MM.1S (cell line): ENCODE data around the gene GALNT9.

Experiments used
- DNase-seq: peaks from one replicate; pipeline ENCODE4 v3.0.0-alpha.2; 2015
- H2AFZ ChIP-seq: fragments of 300-600 bp; sonication (generic); 2 replicates; pipeline ENCODE4 v1.6.0; 2016; ENCODE audit warnings: antibody characterized with exemption, low read length
- H3F3A ChIP-seq: fragments of 300-600 bp; sonication (generic); 2 replicates; pipeline ENCODE4 v1.6.1; 2016; ENCODE audit warnings: mild to moderate bottlenecking, antibody characterized with exemption, low read length, moderate library complexity, mixed read lengths; ENCODE audit not compliant: insufficient read depth
- H3K27ac ChIP-seq: fragments of 300-600 bp; sonication (generic); 2 replicates; pipeline ENCODE4 v1.5.1; 2016; ENCODE audit warnings: mild to moderate bottlenecking, low read length
- H3K27me3 ChIP-seq: fragments of 300-600 bp; sonication (generic); replicated peaks from 2 replicates; pipeline ENCODE4 v1.6.0; 2016; ENCODE audit warnings: low read length; ENCODE audit not compliant: insufficient read depth
- H3K36me3 ChIP-seq: fragments of 300-600 bp; sonication (generic); replicated peaks from 2 replicates; pipeline ENCODE4 v1.6.1; 2016; ENCODE audit warnings: mild to moderate bottlenecking, low read length, mixed read lengths; ENCODE audit not compliant: insufficient read depth
- H3K4me1 ChIP-seq: fragments of 300-600 bp; sonication (generic); 2 replicates; pipeline ENCODE4 v1.6.1; 2016; ENCODE audit warnings: low read length, mixed read lengths
- H3K4me2 ChIP-seq: fragments of 300-600 bp; sonication (generic); 2 replicates; pipeline ENCODE4 v1.6.0; 2016; ENCODE audit warnings: low read depth, low read length
- H3K4me3 ChIP-seq: fragments of 300-600 bp; sonication (generic); 2 replicates; pipeline ENCODE4 v1.5.1; 2016; ENCODE audit warnings: low read length, mixed read lengths
- H3K79me2 ChIP-seq: fragments of 300-600 bp; sonication (generic); 2 replicates; pipeline ENCODE4 v1.6.1; 2016; ENCODE audit warnings: mixed run types, low read length, mixed read lengths
- H3K9ac ChIP-seq: fragments of 300-600 bp; sonication (generic); 2 replicates; pipeline ENCODE4 v1.6.1; 2016; ENCODE audit warnings: low read length, mixed read lengths
- H3K9me2 ChIP-seq: fragments of 300-600 bp; sonication (generic); replicated peaks from 2 replicates; pipeline ENCODE4 v1.6.1; 2016; ENCODE audit warnings: mild to moderate bottlenecking, low read length, mixed read lengths; ENCODE audit not compliant: insufficient read depth
- H3K9me3 ChIP-seq: fragments of 300-600 bp; sonication (generic); replicated peaks from 2 replicates; pipeline ENCODE4 v1.6.1; 2016; ENCODE audit warnings: mild to moderate bottlenecking, low read length, mixed read lengths; ENCODE audit not compliant: insufficient read depth
- H4K20me1 ChIP-seq: fragments of 300-600 bp; sonication (generic); 2 replicates; pipeline ENCODE4 v1.6.1; 2016; ENCODE audit warnings: mild to moderate bottlenecking, low read length, moderate library complexity, mixed read lengths; ENCODE audit not compliant: insufficient read depth
- EZH2 ChIP-seq: fragments of 300-600 bp; sonication (generic); optimal IDR thresholded peaks from 2 replicates; pipeline ENCODE3; 2017; ENCODE audit warnings: low read depth, mild to moderate bottlenecking, antibody characterized with exemption, low read length, mixed read lengths
- EZH2phosphoT487 ChIP-seq: fragments of 300-600 bp; sonication (generic); IDR thresholded peaks from 2 replicates; pipeline ENCODE4 v1.6.1; 2018; ENCODE audit warnings: antibody characterized with exemption, low read length
- TF ChIP-seq, protein P1 (sequence below): fragments of 300-600 bp; sonication (generic); IDR thresholded peaks from 2 replicates; pipeline ENCODE4 v1.5.1; 2016; ENCODE audit warnings: antibody characterized with exemption, low read length, mixed read lengths

Gene GALNT9

GRCh38 chr12:132180648-132181546 lies 148.5 kb downstream of the GALNT9 start:
- no peaks in the 10 kb centered on the region for H3F3A ChIP-seq
- DNase-seq, result no peak
- no peak overlapping the region for H3K9ac ChIP-seq
- no peak overlapping the region for H3K4me2 ChIP-seq
- no peaks in the 10 kb centered on the region for H3K79me2 ChIP-seq
- H3K9me3 ChIP-seq, result no peaks in the 10 kb centered on the region
- H4K20me1 ChIP-seq, result no peaks in the 10 kb centered on the region
- H3K36me3 ChIP-seq, result no peaks in the 10 kb centered on the region
- H3K4me3 ChIP-seq, result no peak overlapping the region
- TF ChIP-seq, protein P1, sequence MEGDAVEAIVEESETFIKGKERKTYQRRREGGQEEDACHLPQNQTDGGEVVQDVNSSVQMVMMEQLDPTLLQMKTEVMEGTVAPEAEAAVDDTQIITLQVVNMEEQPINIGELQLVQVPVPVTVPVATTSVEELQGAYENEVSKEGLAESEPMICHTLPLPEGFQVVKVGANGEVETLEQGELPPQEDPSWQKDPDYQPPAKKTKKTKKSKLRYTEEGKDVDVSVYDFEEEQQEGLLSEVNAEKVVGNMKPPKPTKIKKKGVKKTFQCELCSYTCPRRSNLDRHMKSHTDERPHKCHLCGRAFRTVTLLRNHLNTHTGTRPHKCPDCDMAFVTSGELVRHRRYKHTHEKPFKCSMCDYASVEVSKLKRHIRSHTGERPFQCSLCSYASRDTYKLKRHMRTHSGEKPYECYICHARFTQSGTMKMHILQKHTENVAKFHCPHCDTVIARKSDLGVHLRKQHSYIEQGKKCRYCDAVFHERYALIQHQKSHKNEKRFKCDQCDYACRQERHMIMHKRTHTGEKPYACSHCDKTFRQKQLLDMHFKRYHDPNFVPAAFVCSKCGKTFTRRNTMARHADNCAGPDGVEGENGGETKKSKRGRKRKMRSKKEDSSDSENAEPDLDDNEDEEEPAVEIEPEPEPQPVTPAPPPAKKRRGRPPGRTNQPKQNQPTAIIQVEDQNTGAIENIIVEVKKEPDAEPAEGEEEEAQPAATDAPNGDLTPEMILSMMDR, result no peak
- no peak for TF ChIP-seq EZH2phosphoT487
- TF ChIP-seq EZH2, result no peak
- no peaks in the 10 kb centered on the region for H3K9me2 ChIP-seq
- no peak overlapping the region for H2AFZ ChIP-seq
- no peak overlapping the region for H3K27ac ChIP-seq
- peaks cover 19% of the 10 kb centered on the region; the same call in 1 of the 2 replicates for H3K27me3 ChIP-seq
- H3K4me1 ChIP-seq, result no peaks in the 10 kb centered on the region

GRCh38 chr12:132179431-132180362 lies 149.7 kb downstream of the GALNT9 start:
- no peak for DNase-seq
- H3K27ac ChIP-seq, result no peak overlapping the region
- no peak overlapping the region for H3K9ac ChIP-seq
- H3K4me2 ChIP-seq, result no peak overlapping the region
- H2AFZ ChIP-seq, result no peak overlapping the region
- no peaks in the 10 kb centered on the region for H3K9me3 ChIP-seq
- no peaks in the 10 kb centered on the region for H3F3A ChIP-seq
- no peak overlapping the region for H3K4me3 ChIP-seq
- H3K4me1 ChIP-seq, result no peaks in the 10 kb centered on the region
- no peaks in the 10 kb centered on the region for H3K36me3 ChIP-seq
- no peaks in the 10 kb centered on the region for H3K9me2 ChIP-seq
- TF ChIP-seq EZH2phosphoT487 (no peak), EZH2 (no peak)
- TF ChIP-seq, protein P1, result no peak
- H3K79me2 ChIP-seq, result no peaks in the 10 kb centered on the region
- peaks cover 11% of the 10 kb centered on the region; the same call in 1 of the 2 replicates for H3K27me3 ChIP-seq
- H4K20me1 ChIP-seq, result no peaks in the 10 kb centered on the region

DNA sequence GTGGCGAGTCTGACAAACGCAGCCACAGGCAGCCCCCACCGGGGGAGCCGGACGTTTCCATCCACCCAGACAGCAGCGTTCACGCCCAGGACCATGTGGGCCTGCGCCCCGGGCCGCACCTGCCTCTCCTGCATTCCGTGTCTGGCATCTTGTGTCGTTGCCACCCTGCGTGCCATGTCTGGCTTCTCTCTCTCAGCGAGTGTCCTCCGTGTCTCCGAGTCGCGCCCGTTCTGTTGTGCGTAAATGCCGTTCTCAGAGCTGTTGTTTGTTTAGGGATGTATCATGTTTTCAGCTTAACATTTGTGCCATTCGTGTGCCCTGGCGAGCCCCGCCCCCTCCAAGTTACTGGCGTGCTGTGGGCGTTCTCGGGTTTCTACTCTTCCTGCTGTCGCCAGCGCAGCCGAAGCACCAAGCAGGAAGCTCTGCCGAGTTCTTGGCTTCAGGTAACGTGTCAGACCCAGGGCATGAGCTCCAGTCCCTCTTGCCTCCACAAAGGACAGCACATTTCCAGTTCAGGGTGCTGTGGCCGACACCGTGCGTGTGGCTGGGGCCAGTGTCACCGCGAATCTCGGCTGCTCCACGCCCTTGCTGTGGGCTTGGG lies 150.5 kb downstream of the GALNT9 start:
- no peak for DNase-seq
- no peaks in the 10 kb centered on the region for H3F3A ChIP-seq
- no peak overlapping the region for H3K9ac ChIP-seq
- H3K36me3 ChIP-seq, result no peaks in the 10 kb centered on the region
- H4K20me1 ChIP-seq, result no peaks in the 10 kb centered on the region
- H2AFZ ChIP-seq, result no peak overlapping the region
- no peak overlapping the region for H3K4me3 ChIP-seq
- TF ChIP-seq EZH2phosphoT487 (no peak), EZH2 (no peak)
- H3K4me1 ChIP-seq, result no peaks in the 10 kb centered on the region
- peaks cover 5% of the 10 kb centered on the region for H3K27me3 ChIP-seq
- no peaks in the 10 kb centered on the region for H3K9me2 ChIP-seq
- H3K27ac ChIP-seq, result no peak overlapping the region
- no peaks in the 10 kb centered on the region for H3K79me2 ChIP-seq
- H3K4me2 ChIP-seq, result no peak overlapping the region
- H3K9me3 ChIP-seq, result no peaks in the 10 kb centered on the region
